ENCODE data around the gene DHRS11. TPM values are rescaled to one million over a fixed set of nuclear protein-coding genes. Genes with fewer than 3 reads are reported as not detected.

Gene DHRS11, protein sequence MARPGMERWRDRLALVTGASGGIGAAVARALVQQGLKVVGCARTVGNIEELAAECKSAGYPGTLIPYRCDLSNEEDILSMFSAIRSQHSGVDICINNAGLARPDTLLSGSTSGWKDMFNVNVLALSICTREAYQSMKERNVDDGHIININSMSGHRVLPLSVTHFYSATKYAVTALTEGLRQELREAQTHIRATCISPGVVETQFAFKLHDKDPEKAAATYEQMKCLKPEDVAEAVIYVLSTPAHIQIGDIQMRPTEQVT
- total RNA-seq (2022; extraction: Qiagen RNA extraction): 5.5 to 10.2 TPM (median 8.6 TPM) in 5 replicates

DNA sequence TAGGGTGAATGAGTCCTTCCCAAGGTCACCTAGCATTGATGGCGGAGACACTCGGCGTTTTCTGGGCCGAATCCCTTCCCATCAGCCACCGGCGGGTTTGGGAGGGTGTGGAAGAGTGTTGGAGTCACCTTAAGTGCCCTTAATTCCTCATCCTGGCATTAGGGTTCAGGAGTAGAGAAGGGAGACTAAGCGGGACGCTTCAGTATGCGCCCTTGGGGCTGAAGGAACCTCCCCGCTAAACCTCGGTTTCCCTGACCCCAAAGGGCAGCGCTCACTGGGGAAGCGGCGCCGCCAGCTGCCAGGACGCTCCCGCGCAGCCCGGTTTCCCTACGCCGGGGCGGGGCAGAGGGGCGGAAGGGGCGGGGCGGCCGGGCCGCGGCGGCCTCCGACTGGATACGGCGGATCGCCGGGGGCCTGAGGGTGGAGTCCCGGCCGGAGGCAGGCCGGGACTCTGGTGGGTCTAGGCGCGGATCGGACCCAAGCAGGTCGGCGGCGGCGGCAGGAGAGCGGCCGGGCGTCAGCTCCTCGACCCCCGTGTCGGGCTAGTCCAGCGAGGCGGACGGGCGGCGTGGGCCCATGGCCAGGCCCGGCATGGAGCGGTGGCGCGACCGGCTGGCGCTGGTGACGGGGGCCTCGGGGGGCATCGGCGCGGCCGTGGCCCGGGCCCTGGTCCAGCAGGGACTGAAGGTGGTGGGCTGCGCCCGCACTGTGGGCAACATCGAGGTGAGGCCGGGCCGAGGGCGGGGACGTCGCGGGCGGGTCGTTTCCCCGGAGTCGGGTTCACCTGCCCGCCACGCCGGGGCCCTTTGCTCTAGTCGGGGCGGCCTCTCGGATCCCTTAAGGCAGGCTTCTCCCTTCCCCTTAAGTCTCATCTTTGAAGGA lies at the start of gene DHRS11:
Gene DHRS11, plus strand, starts transcription at position 446 of the 882 bp plus-strand sequence. Its CDS starts 131 bp downstream, at position 577.

DNA sequence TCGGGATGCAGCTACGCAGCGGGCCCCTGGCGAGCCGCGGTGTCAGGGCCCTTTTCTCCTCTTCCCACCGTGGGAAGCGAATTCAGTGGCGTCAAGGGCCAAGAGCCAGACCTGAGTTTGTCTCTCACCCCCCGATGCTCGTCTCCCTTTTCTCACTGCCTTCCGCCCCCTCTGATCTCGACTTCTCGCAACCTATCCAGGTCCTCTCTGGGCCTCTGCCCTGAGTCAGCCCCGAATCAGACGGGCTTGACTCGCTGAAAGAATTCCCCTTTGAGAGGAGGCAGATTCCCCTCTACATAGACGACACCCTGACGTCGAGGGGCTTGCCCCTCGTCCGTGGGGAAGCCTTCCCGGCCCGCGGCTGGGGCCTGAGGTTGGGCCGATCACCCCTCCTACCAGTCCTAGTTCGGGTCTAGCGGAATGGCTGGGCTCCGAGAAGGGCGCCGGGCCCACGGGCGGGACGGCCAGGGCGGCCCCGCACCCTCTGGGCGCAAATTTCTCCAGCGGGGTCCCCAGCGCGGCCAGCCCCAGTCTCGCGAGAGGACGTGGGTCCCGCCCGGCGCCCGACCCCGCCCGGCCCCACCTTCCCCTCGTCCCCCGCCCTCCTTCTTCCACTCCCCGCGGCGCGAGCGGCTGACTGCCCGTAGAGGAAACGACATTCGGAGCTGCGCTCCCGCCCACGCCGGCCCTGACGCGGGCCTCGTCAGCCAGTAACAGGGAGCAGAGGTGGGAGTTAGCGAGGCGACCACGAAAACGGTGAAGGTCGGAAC lies 47.2 kb upstream of the DHRS11 start, which contains the start of gene GGNBP2:
Gene GGNBP2, plus strand, starts transcription at position 613 of the 770 bp plus-strand sequence. CDS start 806 bp downstream, outside the sequence.

DNA sequence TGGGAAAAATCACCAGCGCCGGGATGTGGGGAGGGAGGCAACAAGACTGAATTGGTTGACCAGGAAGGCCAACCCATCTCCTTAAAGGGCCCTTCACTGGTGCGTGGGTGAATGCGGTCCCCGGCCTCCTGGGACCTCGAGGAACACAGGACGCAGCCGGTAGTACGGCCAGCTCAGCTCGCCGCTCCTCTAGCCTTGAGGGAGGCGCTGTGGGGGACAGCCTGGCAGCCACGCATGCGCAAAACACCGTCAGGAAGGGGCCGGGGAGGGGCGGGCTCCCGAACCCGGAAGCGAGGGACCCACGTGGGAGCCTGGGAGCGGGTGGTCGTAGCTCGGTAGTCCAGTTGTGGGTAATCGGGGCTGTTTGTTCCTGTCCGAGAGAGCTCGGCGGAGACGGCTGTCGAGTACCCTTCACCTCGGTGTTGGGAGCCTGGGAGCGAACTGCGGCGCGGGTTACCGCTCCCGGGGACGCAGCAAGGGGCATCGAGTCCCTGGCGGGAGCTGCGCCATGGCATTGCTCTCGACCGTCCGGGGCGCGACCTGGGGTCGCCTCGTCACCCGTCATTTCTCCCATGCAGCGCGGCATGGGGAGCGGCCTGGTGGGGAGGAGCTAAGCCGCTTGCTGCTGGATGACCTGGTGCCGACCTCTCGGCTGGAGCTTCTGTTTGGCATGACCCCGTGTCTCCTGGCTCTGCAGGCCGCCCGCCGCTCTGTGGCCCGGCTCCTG lies 9.8 kb downstream of the DHRS11 start, which contains the start of gene MRM1:
Gene MRM1, plus strand, starts transcription at position 281 of the 727 bp plus-strand sequence. Its CDS starts 228 bp downstream, at position 509.

Other genes with a start within 250 kb of the DHRS11 start
- gene TBC1D3H, start 203.4 kb upstream of the DHRS11 start, total RNA-seq (2022; extraction: Qiagen RNA extraction): not detected in 5 replicates
- gene ZNHIT3, start 105.2 kb upstream of the DHRS11 start, total RNA-seq (2022; extraction: Qiagen RNA extraction): 78.6 to 91.5 TPM (median 84.4 TPM) in 5 replicates
- gene MYO19, start 57.0 kb upstream of the DHRS11 start, total RNA-seq (2022; extraction: Qiagen RNA extraction): 52.5 to 64.3 TPM (median 58.7 TPM) in 5 replicates
- gene PIGW, start 56.9 kb upstream of the DHRS11 start, total RNA-seq (2022; extraction: Qiagen RNA extraction): 23.0 to 26.2 TPM (median 23.2 TPM) in 5 replicates
- 59.6 to 69.1 TPM (median 66.3 TPM) in 5 replicates for gene GGNBP2, start 47.0 kb upstream of the DHRS11 start, total RNA-seq (2022; extraction: Qiagen RNA extraction)
- 9.7 to 16.5 TPM (median 15.2 TPM) in 5 replicates for gene MRM1, start 9.7 kb downstream of the DHRS11 start, total RNA-seq (2022; extraction: Qiagen RNA extraction)